ENCODE results near the gene TIMM21.
A peak's percentile ranks its signal among the peaks of the same experiment; 100 is the strongest.

Gene TIMM21

DNA sequence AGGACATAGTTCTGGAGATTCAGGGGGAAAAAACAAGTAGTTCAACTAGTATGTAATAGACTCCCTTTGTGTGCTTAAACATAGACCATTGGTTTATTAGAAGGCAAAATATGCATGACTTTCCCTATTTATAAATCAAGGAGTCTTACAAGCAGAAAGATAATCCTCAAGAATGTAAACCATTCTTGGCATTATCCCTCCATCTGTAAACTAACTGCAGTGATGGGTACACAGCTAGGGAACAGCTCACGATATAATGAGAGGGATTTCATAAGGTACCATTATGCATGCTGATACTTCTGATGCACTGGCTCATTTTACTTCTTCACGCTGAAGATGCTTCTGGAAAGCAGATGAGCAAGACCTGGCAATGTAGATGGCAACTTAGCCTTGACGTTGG lies 1.6 kb upstream of the TIMM21 start:
- DNase-seq (ENCODE audit: low read depth), result no peak
- TF ChIP-seq, protein P1, sequence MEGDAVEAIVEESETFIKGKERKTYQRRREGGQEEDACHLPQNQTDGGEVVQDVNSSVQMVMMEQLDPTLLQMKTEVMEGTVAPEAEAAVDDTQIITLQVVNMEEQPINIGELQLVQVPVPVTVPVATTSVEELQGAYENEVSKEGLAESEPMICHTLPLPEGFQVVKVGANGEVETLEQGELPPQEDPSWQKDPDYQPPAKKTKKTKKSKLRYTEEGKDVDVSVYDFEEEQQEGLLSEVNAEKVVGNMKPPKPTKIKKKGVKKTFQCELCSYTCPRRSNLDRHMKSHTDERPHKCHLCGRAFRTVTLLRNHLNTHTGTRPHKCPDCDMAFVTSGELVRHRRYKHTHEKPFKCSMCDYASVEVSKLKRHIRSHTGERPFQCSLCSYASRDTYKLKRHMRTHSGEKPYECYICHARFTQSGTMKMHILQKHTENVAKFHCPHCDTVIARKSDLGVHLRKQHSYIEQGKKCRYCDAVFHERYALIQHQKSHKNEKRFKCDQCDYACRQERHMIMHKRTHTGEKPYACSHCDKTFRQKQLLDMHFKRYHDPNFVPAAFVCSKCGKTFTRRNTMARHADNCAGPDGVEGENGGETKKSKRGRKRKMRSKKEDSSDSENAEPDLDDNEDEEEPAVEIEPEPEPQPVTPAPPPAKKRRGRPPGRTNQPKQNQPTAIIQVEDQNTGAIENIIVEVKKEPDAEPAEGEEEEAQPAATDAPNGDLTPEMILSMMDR (IDR thresholded peaks at IDR 0.05; ENCODE audit: low read depth, low read length, missing control alignments), result no peak
- H3K4me3 ChIP-seq (ENCODE audit: low read depth, low read length), result peak overlapping the region; percentile 98

DNA sequence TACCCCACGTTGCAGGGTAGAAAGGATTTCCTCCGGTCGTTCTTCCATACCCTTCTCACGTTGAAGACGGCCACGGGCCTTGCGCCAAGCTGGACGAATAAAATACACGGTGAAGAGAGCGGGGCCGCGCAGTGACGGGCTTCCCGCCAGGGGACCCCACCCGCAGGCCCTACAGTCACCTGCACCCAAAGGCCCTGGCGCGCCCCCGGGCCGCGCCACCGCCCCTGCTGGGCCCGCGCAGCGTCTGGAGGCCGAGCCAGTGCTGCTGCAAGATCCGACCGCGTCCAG lies 888 bp upstream of the TIMM21 start:
- H3K4me3 ChIP-seq (ENCODE audit: low read depth, low read length), result peak overlapping the region; percentile 98
- TF ChIP-seq, protein P1 (IDR thresholded peaks at IDR 0.05; ENCODE audit: low read depth, low read length, missing control alignments), result no peak
- no peak for DNase-seq (ENCODE audit: low read depth)

DNA sequence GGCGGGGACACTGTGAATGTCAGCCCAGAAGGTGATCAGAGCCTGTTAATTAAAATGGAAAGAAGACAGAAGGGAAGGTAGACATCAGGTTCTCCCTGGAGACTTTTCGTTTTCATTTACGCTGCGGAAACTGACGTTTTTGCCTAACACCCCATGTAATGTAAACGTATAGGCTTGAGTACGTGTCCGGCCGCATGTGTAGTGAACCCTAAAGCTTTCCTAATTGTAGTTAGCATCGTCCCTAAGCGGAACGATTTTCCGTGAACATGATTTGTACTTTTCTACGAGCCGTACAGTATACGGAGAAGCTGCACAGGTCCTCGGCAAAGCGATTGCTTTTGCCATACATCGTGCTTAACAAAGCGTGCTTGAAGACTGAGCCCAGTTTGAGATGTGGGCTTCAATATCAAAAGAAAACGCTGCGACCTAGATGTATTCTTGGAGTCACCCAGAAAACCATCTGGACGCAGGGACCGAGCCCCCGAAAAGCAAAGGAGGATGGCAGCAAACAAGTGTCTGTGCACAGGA lies 284 bp downstream of the TIMM21 start:
- H3K4me3 ChIP-seq (ENCODE audit: low read depth, low read length), result peak overlapping the region; percentile 98
- TF ChIP-seq, protein P1 (IDR thresholded peaks at IDR 0.05; ENCODE audit: low read depth, low read length, missing control alignments), result no peak
- DNase-seq (ENCODE audit: low read depth), result no peak

DNA sequence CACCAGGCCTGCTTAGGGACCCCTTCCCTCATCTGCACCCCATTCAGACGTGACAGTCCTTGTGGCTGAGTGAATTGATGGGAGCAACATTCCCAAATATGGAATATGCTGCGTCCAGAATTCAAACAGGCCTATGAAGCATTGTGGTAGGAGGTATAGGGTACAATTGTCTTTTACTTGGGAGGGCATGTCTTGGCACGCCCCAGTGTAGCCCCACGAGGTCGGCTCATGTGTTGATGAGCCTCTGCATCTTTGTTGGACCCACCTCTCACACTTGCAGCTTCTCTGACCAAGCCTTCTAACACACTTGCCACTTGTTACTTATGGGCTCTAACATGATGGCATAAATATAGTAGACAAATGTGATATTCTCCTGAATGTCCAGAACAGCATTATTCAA lies 1.6 kb downstream of the TIMM21 start:
- TF ChIP-seq, protein P1 (IDR thresholded peaks at IDR 0.05; ENCODE audit: low read depth, low read length, missing control alignments), result no peak
- H3K4me3 ChIP-seq (ENCODE audit: low read depth, low read length), result peak overlapping the region; percentile 98
- no peak for DNase-seq (ENCODE audit: low read depth)

DNA sequence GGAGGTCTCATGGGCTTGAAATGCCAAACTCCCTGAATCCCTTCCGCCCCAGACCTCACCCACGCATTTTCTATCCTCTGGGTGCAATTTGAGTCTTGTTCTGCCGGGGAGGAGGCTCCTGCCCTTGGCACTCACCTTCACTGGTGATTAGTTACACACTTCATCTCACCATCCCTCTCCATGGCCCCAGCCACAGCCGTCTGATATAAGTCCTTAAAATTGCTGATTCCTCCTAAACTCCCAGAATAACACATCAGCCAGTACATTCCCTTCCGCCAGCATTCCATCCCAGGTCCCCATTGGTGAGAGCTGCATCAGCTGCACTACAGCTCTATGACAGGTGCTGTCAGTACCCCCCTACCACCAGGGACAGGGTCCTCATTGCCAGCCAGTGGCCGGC lies 3.9 kb downstream of the TIMM21 start:
- no peak overlapping the region for H3K4me3 ChIP-seq (ENCODE audit: low read depth, low read length)
- TF ChIP-seq, protein P1 (IDR thresholded peaks at IDR 0.05; ENCODE audit: low read depth, low read length, missing control alignments), result no peak
- DNase-seq (ENCODE audit: low read depth), result no peak

DNA sequence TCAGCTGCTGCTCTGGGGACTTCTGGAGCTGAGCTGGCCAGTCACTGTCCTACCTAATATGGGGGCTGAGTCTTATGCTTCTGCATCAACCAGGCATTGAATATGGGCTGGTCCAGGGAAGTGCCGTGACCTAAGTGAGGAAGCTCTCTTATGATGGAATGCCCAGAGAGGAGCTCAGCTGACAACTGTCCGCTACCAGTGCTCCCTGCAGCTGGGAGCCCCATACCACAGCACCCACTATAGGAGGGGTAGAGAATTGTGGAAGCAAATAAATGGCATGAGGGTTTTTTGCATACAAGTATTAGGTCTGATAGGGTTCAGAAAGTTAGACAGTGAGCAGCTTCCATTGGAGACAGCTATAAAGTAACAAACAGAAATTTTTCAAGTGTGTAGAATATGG lies 4.5 kb downstream of the TIMM21 start:
- no peak for DNase-seq (ENCODE audit: low read depth)
- no peak overlapping the region for H3K4me3 ChIP-seq (ENCODE audit: low read depth, low read length)
- TF ChIP-seq, protein P1 (IDR thresholded peaks at IDR 0.05; ENCODE audit: low read depth, low read length, missing control alignments), result no peak

DNA sequence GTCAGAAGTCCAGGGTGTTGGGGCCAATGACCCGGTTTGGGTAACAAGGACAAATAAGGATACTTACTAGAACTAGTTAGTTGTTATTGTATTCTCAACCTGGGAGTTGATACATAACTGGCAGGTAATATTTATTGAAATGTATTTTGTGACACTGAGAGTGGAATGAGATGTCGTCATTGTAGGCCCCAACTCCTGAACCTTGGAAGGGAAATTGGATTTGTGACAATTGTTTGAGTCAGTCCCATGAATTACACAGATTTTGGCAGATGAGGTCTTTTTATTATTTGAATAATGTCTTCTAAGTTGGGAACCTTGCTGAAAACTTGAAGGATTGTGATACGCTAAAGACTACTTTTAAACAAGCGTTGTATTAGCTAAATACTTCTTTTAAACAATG lies 5.1 kb downstream of the TIMM21 start:
- TF ChIP-seq, protein P1 (IDR thresholded peaks at IDR 0.05; ENCODE audit: low read depth, low read length, missing control alignments), result no peak
- no peak for DNase-seq (ENCODE audit: low read depth)
- no peak overlapping the region for H3K4me3 ChIP-seq (ENCODE audit: low read depth, low read length)
